HG02610 (cell line): Measurements from ENCODE around the gene GPSM1.

ENCODE experiments used
- ATAC-seq: cut with Tn5 transposase; IDR thresholded peaks from one replicate; pipeline ENCODE4 v1.9.1; 2021; ENCODE audit warnings: mild to moderate bottlenecking, moderate library complexity; ENCODE audit not compliant: unreplicated experiment

Gene GPSM1

GRCh38 chr9:136407911-136408310, 80.6 kb downstream of the GPSM1 start:
- no peak for ATAC-seq
